Right lobe of liver (tissue), 6 donors: ENCODE data around the gene CUBN. TPM values are rescaled to one million over a fixed set of nuclear protein-coding genes. Genes with fewer than 3 reads are reported as not detected.

Experiments
- ATAC-seq, 4 donors: fragments of 200-7000 bp; cut with Tn5 transposase; one replicate each; pipeline ENCODE4 v1.9.1; 2020; ENCODE audit warnings: mild to moderate bottlenecking in 4 of 4, moderate library complexity in 4 of 4
- DNase-seq, 3 donors: peaks; one replicate each; pipeline ENCODE4 v3.0.0-alpha.2; 2020
- H3K27ac ChIP-seq, 3 donors: fragments of 200-600 bp; one replicate each; pipeline ENCODE4 v1.8.0; 2022
- H3K27me3 ChIP-seq, 2 donors: fragments of 200-600 bp; one replicate each; pipeline ENCODE4 v1.8.0; 2022
- H3K36me3 ChIP-seq, 4 donors: fragments of 200-600 bp; sonication (generic) in 1 of 4; one replicate each; pipeline versions ENCODE4 v1.5.1 to v1.8.0; 2017 to 2022; ENCODE audit warnings: control low read depth in 1 of 4
- H3K4me1 ChIP-seq, 4 donors: fragments of 200-600 bp; sonication (generic) in 1 of 4; one replicate each; pipeline versions ENCODE4 v1.5.1 to v1.8.0; 2017 to 2022; ENCODE audit warnings: control low read depth in 1 of 4
- H3K4me3 ChIP-seq, 3 donors: fragments of 200-600 bp; one replicate each; pipeline ENCODE4 v1.8.0; 2022
- H3K9me3 ChIP-seq, 4 donors: fragments of 200-600 bp; sonication (generic) in 1 of 4; one replicate each; pipeline versions ENCODE4 v1.5.1 to v1.8.0; 2017 to 2022; ENCODE audit warnings: control low read depth in 1 of 4
- POLR2A ChIP-seq: fragments of 450-650 bp; IDR thresholded peaks from one replicate; pipeline ENCODE4 v1.6.1; 2017; ENCODE audit warnings: antibody characterized with exemption, mild to moderate bottlenecking
- WGBS: methylation state at CpG from one replicate; pipeline ENCODE4 v1.1.6; 2018; ENCODE audit warnings: low coverage, low lambda C conversion rate; ENCODE audit not compliant: insufficient coverage; ENCODE audit errors: missing lambda C conversion rate; 5-methylcytosine and 5-hydroxymethylcytosine counted together
- intact Hi-C, 2 donors: fragments of 100-400 bp; cut with DNase I; formaldehyde crosslinking; loops; one replicate each; pipeline versions ENCODE4 v1.11.2 to v1.14.1; 2022
- total RNA-seq, 6 experiments: library from RNA; depleted of rRNA in 2 of 6; stranded (reverse); fragments of >200 nt in 2 of 6; fragmentation: NEBNext Ultra II Directional in 3 of 6; extraction: Animal tissue kit (Norgen Biotek cat#: 25700) in 3 of 6; gene quantifications; one replicate each; pipeline versions ENCODE4 v1.1.0 to v1.2.4, GENCODE V29; 2016 to 2023
- TF ChIP-seq, protein P1 (sequence below), 4 donors: fragments of 200-600 bp in 3 of 4; fragments of 450-650 bp in 1 of 4; IDR thresholded peaks; one replicate each; pipeline versions ENCODE4 v1.5.1 to v1.8.0; 2016 to 2022; ENCODE audit warnings: antibody characterized with exemption in 4 of 4, mild to moderate bottlenecking in 2 of 4
- donor health status: DM: no; HTN: yes; CAD: no.
- donor health status: DM: no; HTN: no; CAD: no.
- donor health status: DM: no; HTN: no; CAD: no.
- donor health status: DM: no; HTN: yes; CAD: no.
- donor health status: DM: no; HTN: yes; CAD: no.

CUBN gene
- total RNA-seq, 6 experiments from 2014 or later, result 0.07 to 0.74 (median 0.27) TPM

GRCh38 chr10:17001961-17002749 is 127.5 kb downstream of the CUBN start:
- peak in 1 of 4 donors; percentile 54 for ATAC-seq
- TF ChIP-seq POLR2A, result no peak
- TF ChIP-seq, protein P1, sequence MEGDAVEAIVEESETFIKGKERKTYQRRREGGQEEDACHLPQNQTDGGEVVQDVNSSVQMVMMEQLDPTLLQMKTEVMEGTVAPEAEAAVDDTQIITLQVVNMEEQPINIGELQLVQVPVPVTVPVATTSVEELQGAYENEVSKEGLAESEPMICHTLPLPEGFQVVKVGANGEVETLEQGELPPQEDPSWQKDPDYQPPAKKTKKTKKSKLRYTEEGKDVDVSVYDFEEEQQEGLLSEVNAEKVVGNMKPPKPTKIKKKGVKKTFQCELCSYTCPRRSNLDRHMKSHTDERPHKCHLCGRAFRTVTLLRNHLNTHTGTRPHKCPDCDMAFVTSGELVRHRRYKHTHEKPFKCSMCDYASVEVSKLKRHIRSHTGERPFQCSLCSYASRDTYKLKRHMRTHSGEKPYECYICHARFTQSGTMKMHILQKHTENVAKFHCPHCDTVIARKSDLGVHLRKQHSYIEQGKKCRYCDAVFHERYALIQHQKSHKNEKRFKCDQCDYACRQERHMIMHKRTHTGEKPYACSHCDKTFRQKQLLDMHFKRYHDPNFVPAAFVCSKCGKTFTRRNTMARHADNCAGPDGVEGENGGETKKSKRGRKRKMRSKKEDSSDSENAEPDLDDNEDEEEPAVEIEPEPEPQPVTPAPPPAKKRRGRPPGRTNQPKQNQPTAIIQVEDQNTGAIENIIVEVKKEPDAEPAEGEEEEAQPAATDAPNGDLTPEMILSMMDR (IDR thresholded peaks at IDR 0.05), result no peak
- no peaks in the 10 kb centered on the region for H3K4me1 ChIP-seq

DNA sequence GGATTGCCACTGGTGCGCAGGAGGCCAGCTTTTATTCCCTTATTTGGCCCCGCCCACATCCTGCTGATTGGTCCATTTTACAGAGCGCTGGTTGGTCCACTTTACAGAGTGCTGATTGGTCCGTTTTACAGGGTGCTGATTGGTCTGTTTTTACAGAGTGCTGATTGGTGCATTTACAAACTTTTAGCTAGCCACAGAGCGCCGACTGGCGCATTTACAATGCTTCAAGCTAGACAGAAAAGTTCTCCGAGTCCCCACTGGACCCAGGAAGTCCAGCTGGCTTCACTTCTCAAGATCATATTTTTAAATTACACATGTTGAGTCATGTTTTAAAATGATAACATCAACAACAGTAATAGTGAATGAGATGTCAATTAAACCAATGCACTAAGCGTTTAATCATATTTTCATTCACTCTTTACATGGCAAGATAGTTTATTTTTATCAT is 128.3 kb downstream of the CUBN start:
- peak overlapping the region in 1 of 3 donors; percentile 2 for H3K27ac ChIP-seq

More at GRCh38 chr10:17001961-17002749, 127.5 kb downstream of the CUBN start:
- intact Hi-C loops, result no loop called here
- H3K4me3 ChIP-seq, result no peak overlapping the region
- H3K36me3 ChIP-seq, result no peaks in the 10 kb centered on the region
- no peaks in the 10 kb centered on the region for H3K9me3 ChIP-seq
- DNase-seq, result no peak
- whole genome bisulfite sequencing, result 49% methylated on average over 8 of the region's 8 CpGs
- H3K27ac ChIP-seq, result peak overlapping the region in 1 of 3 donors; percentile 15
- no peaks in the 10 kb centered on the region for H3K27me3 ChIP-seq

GRCh38 chr10:16999665-17000451 is 129.8 kb downstream of the CUBN start:
- intact Hi-C loops, result no loop called here
- no peak overlapping the region for H3K27ac ChIP-seq
- TF ChIP-seq, protein P1 (IDR thresholded peaks at IDR 0.05), result no peak
- TF ChIP-seq POLR2A, result no peak
- no peaks in the 10 kb centered on the region for H3K9me3 ChIP-seq
- ATAC-seq (no peak), DNase-seq (no peak)
- H3K36me3 ChIP-seq, result no peaks in the 10 kb centered on the region
- H3K4me3 ChIP-seq, result no peak overlapping the region
- no peaks in the 10 kb centered on the region for H3K4me1 ChIP-seq
- no peaks in the 10 kb centered on the region for H3K27me3 ChIP-seq
- WGBS, result 50% methylated on average over 10 of the region's 10 CpGs

More for the DNA sequence above, 128.3 kb downstream of the CUBN start:
- Histone ChIP-seq H3K9me3 (no peaks in the 10 kb centered on the region), H3K4me1 (no peaks in the 10 kb centered on the region), H3K4me3 (no peak overlapping the region), H3K36me3 (no peaks in the 10 kb centered on the region), H3K27me3 (no peaks in the 10 kb centered on the region)
- intact Hi-C loops, result no loop called here
- DNase-seq, result no peak
- TF ChIP-seq POLR2A, result no peak
- TF ChIP-seq, protein P1 (IDR thresholded peaks at IDR 0.05), result no peak
- no peak for ATAC-seq
- WGBS, result 51% methylated on average over 5 of the region's 9 CpGs

- no peaks in the 10 kb centered on the region for H3K36me3 ChIP-seq
- no peaks in the 10 kb centered on the region for H3K27me3 ChIP-seq
- H3K9me3 ChIP-seq, result no peaks in the 10 kb centered on the region
- 42% methylated on average over 6 of the region's 6 CpGs for WGBS
- H3K27ac ChIP-seq, result no peak overlapping the region
- peak; percentile 15 to 64 (median 32) for ATAC-seq
- intact Hi-C loops, result no loop called here
- no peak overlapping the region for H3K4me3 ChIP-seq
- DNase-seq, result no peak
- no peaks in the 10 kb centered on the region for H3K4me1 ChIP-seq
- TF ChIP-seq, protein P1 (IDR thresholded peaks at IDR 0.05), result no peak
- TF ChIP-seq POLR2A, result no peak
Measured at GRCh38 chr10:16996530-16996964, 133.1 kb downstream of the CUBN start.
